ENCODE data around the gene MED9.

The MED9 gene

GRCh38 chr17:17479209-17479608 lies 2.4 kb downstream of the MED9 start:
- TF ChIP-seq, protein P1, sequence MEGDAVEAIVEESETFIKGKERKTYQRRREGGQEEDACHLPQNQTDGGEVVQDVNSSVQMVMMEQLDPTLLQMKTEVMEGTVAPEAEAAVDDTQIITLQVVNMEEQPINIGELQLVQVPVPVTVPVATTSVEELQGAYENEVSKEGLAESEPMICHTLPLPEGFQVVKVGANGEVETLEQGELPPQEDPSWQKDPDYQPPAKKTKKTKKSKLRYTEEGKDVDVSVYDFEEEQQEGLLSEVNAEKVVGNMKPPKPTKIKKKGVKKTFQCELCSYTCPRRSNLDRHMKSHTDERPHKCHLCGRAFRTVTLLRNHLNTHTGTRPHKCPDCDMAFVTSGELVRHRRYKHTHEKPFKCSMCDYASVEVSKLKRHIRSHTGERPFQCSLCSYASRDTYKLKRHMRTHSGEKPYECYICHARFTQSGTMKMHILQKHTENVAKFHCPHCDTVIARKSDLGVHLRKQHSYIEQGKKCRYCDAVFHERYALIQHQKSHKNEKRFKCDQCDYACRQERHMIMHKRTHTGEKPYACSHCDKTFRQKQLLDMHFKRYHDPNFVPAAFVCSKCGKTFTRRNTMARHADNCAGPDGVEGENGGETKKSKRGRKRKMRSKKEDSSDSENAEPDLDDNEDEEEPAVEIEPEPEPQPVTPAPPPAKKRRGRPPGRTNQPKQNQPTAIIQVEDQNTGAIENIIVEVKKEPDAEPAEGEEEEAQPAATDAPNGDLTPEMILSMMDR (IDR thresholded peaks at IDR 0.05; ENCODE audit: low read length): no peak
- TF ChIP-seq EZH2 (IDR thresholded peaks at IDR 0.05; ENCODE audit: borderline replicate concordance, low read length): no peak
- peaks cover 31% of the 10 kb centered on the region; the same call in 1 of the 2 replicates for H3K36me3 ChIP-seq (ENCODE audit: insufficient read depth, low read length)
- H3K27me3 ChIP-seq (ENCODE audit: insufficient read depth, low read length): no peaks in the 10 kb centered on the region
- no peaks in the 10 kb centered on the region for H3K9me2 ChIP-seq (ENCODE audit: low read depth, low read length)
- no peaks in the 10 kb centered on the region for H4K20me1 ChIP-seq (ENCODE audit: insufficient read depth, low read length)
- no peaks in the 10 kb centered on the region for H3K9me3 ChIP-seq (ENCODE audit: low read length)
- no peak overlapping the region for H3K27ac ChIP-seq (ENCODE audit: low read depth, low read length, poor library complexity, severe bottlenecking)
- H3K4me2 ChIP-seq (ENCODE audit: low read length): peak overlapping the region; percentile 91
- H3K4me3 ChIP-seq (ENCODE audit: low read depth, low read length, poor library complexity, severe bottlenecking): no peak overlapping the region
- H3K9ac ChIP-seq (ENCODE audit: low read length): no peak overlapping the region
- no peak overlapping the region for H2AFZ ChIP-seq (ENCODE audit: low read length)
- peaks cover 57% of the 10 kb centered on the region for H3K79me2 ChIP-seq (ENCODE audit: insufficient read depth, low read length)
- no peaks in the 10 kb centered on the region for H3F3A ChIP-seq (ENCODE audit: insufficient read depth, low read length)
- peaks cover 37% of the 10 kb centered on the region for H3K4me1 ChIP-seq (ENCODE audit: insufficient read depth, low read length, severe bottlenecking)

- Histone ChIP-seq H3K4me1 (ENCODE audit: insufficient read depth, low read length, severe bottlenecking) (peaks cover 37% of the 10 kb centered on the region), H3K27ac (ENCODE audit: low read depth, low read length, poor library complexity, severe bottlenecking) (no peak overlapping the region), H3K9me2 (ENCODE audit: low read depth, low read length) (no peaks in the 10 kb centered on the region), H2AFZ (ENCODE audit: low read length) (no peak overlapping the region), H3F3A (ENCODE audit: insufficient read depth, low read length) (no peaks in the 10 kb centered on the region), H3K36me3 (ENCODE audit: insufficient read depth, low read length) (peaks cover 36% of the 10 kb centered on the region; the same call in 1 of the 2 replicates), H3K9me3 (ENCODE audit: low read length) (no peaks in the 10 kb centered on the region), H4K20me1 (ENCODE audit: insufficient read depth, low read length) (no peaks in the 10 kb centered on the region), H3K4me3 (ENCODE audit: low read depth, low read length, poor library complexity, severe bottlenecking) (no peak overlapping the region), H3K79me2 (ENCODE audit: insufficient read depth, low read length) (peaks cover 61% of the 10 kb centered on the region), H3K27me3 (ENCODE audit: insufficient read depth, low read length) (no peaks in the 10 kb centered on the region), H3K4me2 (ENCODE audit: low read length) (peak overlapping the region; percentile 1; the same call in 1 of the 2 replicates), H3K9ac (ENCODE audit: low read length) (no peak overlapping the region)
- no peak for TF ChIP-seq EZH2 (IDR thresholded peaks at IDR 0.05; ENCODE audit: borderline replicate concordance, low read length)
- TF ChIP-seq, protein P1 (IDR thresholded peaks at IDR 0.05; ENCODE audit: low read length): no peak
These were observed 3.9 kb downstream of the MED9 start for GRCh38 chr17:17480593-17481148.

DNA sequence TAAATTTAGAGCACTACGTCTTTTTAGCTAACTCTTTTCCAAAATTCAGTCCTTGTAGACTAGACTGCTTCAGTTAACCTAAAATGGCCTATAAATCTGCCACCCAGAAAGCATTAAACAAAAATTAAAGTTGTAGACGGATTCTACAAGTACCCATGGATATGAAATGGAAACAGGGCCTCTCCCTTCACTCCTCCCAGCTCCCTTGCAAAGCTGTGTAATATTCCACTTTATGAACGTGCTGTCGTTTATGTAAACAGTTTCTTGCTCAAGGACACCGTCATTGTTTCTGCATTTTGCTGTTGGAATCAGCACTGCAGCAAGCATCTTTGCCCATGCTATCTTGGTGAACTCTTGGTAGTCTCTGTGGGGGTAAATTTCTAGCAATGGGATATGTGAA lies 5.1 kb downstream of the MED9 start:
- peaks cover 37% of the 10 kb centered on the region for H3K4me1 ChIP-seq (ENCODE audit: insufficient read depth, low read length, severe bottlenecking)
- H3K9me3 ChIP-seq (ENCODE audit: low read length): no peaks in the 10 kb centered on the region
- peaks cover 36% of the 10 kb centered on the region; the same call in 1 of the 2 replicates for H3K36me3 ChIP-seq (ENCODE audit: insufficient read depth, low read length)
- H3K9ac ChIP-seq (ENCODE audit: low read length): no peak overlapping the region
- H3K79me2 ChIP-seq (ENCODE audit: insufficient read depth, low read length): peaks cover 61% of the 10 kb centered on the region
- TF ChIP-seq EZH2 (IDR thresholded peaks at IDR 0.05; ENCODE audit: borderline replicate concordance, low read length): no peak
- TF ChIP-seq, protein P1 (IDR thresholded peaks at IDR 0.05; ENCODE audit: low read length): no peak
- no peak overlapping the region for H3K4me2 ChIP-seq (ENCODE audit: low read length)
- no peak overlapping the region for H2AFZ ChIP-seq (ENCODE audit: low read length)
- H4K20me1 ChIP-seq (ENCODE audit: insufficient read depth, low read length): no peaks in the 10 kb centered on the region
- H3K27ac ChIP-seq (ENCODE audit: low read depth, low read length, poor library complexity, severe bottlenecking): no peak overlapping the region
- H3K4me3 ChIP-seq (ENCODE audit: low read depth, low read length, poor library complexity, severe bottlenecking): no peak overlapping the region
- H3K9me2 ChIP-seq (ENCODE audit: low read depth, low read length): no peaks in the 10 kb centered on the region
- no peaks in the 10 kb centered on the region for H3K27me3 ChIP-seq (ENCODE audit: insufficient read depth, low read length)
- no peaks in the 10 kb centered on the region for H3F3A ChIP-seq (ENCODE audit: insufficient read depth, low read length)
